ENCODE data around the gene TTC9B. TPM values are rescaled to one million over a fixed set of nuclear protein-coding genes. Genes with fewer than 3 reads are reported as not detected.

TTC9B gene
- total RNA-seq, 4 donors from 2014 or later, result not detected

- H3K4me3 ChIP-seq (ENCODE audit: low read depth, poor library complexity, severe bottlenecking), result no peak overlapping the region
- 79 to 86% methylated on average over 6 of the region's 6 CpGs for WGBS, 2 donors
- no peak for DNase-seq (ENCODE audit: low spot score in 2 of 2)
- intact Hi-C loops (cut with DNase I; ENCODE audit: low total_unique reads), result no loop called here
- no peak for TF ChIP-seq POLR2A (IDR thresholded peaks at IDR 0.05)
- no peak for TF ChIP-seq CTCF (IDR thresholded peaks at IDR 0.05)
Measured at GRCh38 chr19:40247178-40247577, 29.0 kb upstream of the TTC9B start.

- intact Hi-C loops (cut with DNase I; ENCODE audit: low total_unique reads), result no loop called here
- DNase-seq (ENCODE audit: low spot score in 2 of 2), result no peak
- TF ChIP-seq POLR2A (IDR thresholded peaks at IDR 0.05) (no peak), CTCF (IDR thresholded peaks at IDR 0.05) (no peak)
- WGBS, 2 donors, result 87 to 89% methylated on average over 13 to 15 of the region's 16 CpGs
- H3K4me3 ChIP-seq (ENCODE audit: low read depth, poor library complexity, severe bottlenecking), result no peak overlapping the region
Measured at GRCh38 chr19:40246292-40247073, 28.3 kb upstream of the TTC9B start.

GRCh38 chr19:40245506-40246128 is 27.4 kb upstream of the TTC9B start:
- 57 to 70% methylated on average over 9 of the region's 9 CpGs for WGBS, 2 donors
- intact Hi-C loops (cut with DNase I; ENCODE audit: low total_unique reads), result no loop called here
- DNase-seq (ENCODE audit: low spot score in 2 of 2), result no peak
- no peak for TF ChIP-seq CTCF (IDR thresholded peaks at IDR 0.05)
- no peak for TF ChIP-seq POLR2A (IDR thresholded peaks at IDR 0.05)
- H3K4me3 ChIP-seq (ENCODE audit: low read depth, poor library complexity, severe bottlenecking), result no peak overlapping the region

GRCh38 chr19:40244579-40245317 is 26.6 kb upstream of the TTC9B start:
- TF ChIP-seq POLR2A (IDR thresholded peaks at IDR 0.05), result no peak
- no peak for TF ChIP-seq CTCF (IDR thresholded peaks at IDR 0.05)
- no peak for DNase-seq (ENCODE audit: low spot score in 2 of 2)
- H3K4me3 ChIP-seq (ENCODE audit: low read depth, poor library complexity, severe bottlenecking), result no peak overlapping the region
- 65 to 69% methylated on average over 12 of the region's 12 CpGs for WGBS, 2 donors
- intact Hi-C loops (cut with DNase I; ENCODE audit: low total_unique reads), result no loop called here

- no peak overlapping the region for H3K4me3 ChIP-seq (ENCODE audit: low read depth, poor library complexity, severe bottlenecking)
- intact Hi-C loops (cut with DNase I; ENCODE audit: low total_unique reads), result no loop called here
- TF ChIP-seq POLR2A (IDR thresholded peaks at IDR 0.05) (no peak), CTCF (IDR thresholded peaks at IDR 0.05) (no peak)
- no peak for DNase-seq (ENCODE audit: low spot score in 2 of 2)
- WGBS, 2 donors, result 96 to 97% methylated on average over 2 of the region's 2 CpGs
Measured at GRCh38 chr19:40243181-40243580, 25.0 kb upstream of the TTC9B start.
